AG04449 (cell line): ENCODE data around the gene RFC5.

Source experiments
- CTCF ChIA-PET: fragments of 350-600 bp; formaldehyde crosslinking; extraction: SDS; loops from one replicate; lab custom pipeline; 2021; ENCODE audit warnings: antibody characterized with exemption; lab: Yijun Ruan, JAX
- POLR2A ChIA-PET: fragments of 400-600, 350-600 bp; formaldehyde crosslinking; extraction: SDS; loops from one replicate; lab custom pipeline; 2020; ENCODE audit warnings: antibody characterized with exemption, inconsistent platforms; lab: Yijun Ruan, JAX
- DNase-seq: peaks from one replicate; pipeline ENCODE4 v3.0.0-alpha.2; 2010; ENCODE audit warnings: low read depth, low spot score
- H3K4me3 ChIP-seq: 2 replicates; pipeline ENCODE4 v1.5.1; 2011; ENCODE audit warnings: low read depth, mild to moderate bottlenecking, control low read depth, low read length
- CTCF ChIP-seq: IDR thresholded peaks from one replicate; pipeline ENCODE4 v1.5.1; 2011; ENCODE audit warnings: mild to moderate bottlenecking, moderate library complexity, low read length, control low read depth, inconsistent platforms; ENCODE audit not compliant: insufficient read depth; ENCODE audit errors: missing control alignments

The RFC5 gene

GRCh38 chr12:118061873-118062843, 45.7 kb downstream of the RFC5 start:
- CTCF ChIA-PET: interaction anchor here (2.3 kb wide), 1 partner anchor 59 kb away, joined by 7 read pairs; no protein-coding TSS in a partner anchor
- POLR2A ChIA-PET: interaction anchor here (0.6 to 1.0 kb wide), 3 partner anchors 63 to 1739 kb away, joined by 3 to 5 read pairs (median 3); partner anchors contain the start of gene PEBP1
- no peak for DNase-seq
- H3K4me3 ChIP-seq: peak overlapping the region; percentile 82
- no peak for TF ChIP-seq CTCF

GRCh38 chr12:118063576-118064391, 47.3 kb downstream of the RFC5 start:
- ChIA-PET POLR2A (no interaction called here), CTCF (interaction anchor here (1.1 to 3.4 kb wide), 5 partner anchors 8 to 313 kb away, joined by 4 to 23 read pairs (median 7); partner anchors contain the start of gene SUDS3)
- H3K4me3 ChIP-seq: no peak overlapping the region
- no peak for DNase-seq
- no peak for TF ChIP-seq CTCF

- no peak for DNase-seq
- CTCF ChIA-PET: interaction anchor here (1.1 to 3.4 kb wide), 3 partner anchors 9 to 312 kb away, joined by 5 to 23 read pairs (median 8); partner anchors contain the start of gene SUDS3
- POLR2A ChIA-PET: no interaction called here
- TF ChIP-seq CTCF: no peak
- no peak overlapping the region for H3K4me3 ChIP-seq
Measured at GRCh38 chr12:118064608-118065007, 48.1 kb downstream of the RFC5 start.

- DNase-seq: no peak
- no peak for TF ChIP-seq CTCF
- ChIA-PET CTCF (interaction anchor here (3.4 kb wide), 1 partner anchor 10 kb away, joined by 23 read pairs; no protein-coding TSS in a partner anchor), POLR2A (no interaction called here)
- no peak overlapping the region for H3K4me3 ChIP-seq
Measured at GRCh38 chr12:118065380-118065779, 48.9 kb downstream of the RFC5 start.

- ChIA-PET POLR2A (no interaction called here), CTCF (interaction anchor here (1.3 kb wide), 1 partner anchor 52 kb away, joined by 3 read pairs; no protein-coding TSS in a partner anchor)
- TF ChIP-seq CTCF: no peak
- H3K4me3 ChIP-seq: no peak overlapping the region
- no peak for DNase-seq
Measured at GRCh38 chr12:118068445-118068844, 51.9 kb downstream of the RFC5 start.
